GM12872 (cell line): ENCODE data around the gene ACR.

Experiments
- TF ChIP-seq, protein P1 (sequence below): IDR thresholded peaks from 3 replicates; pipeline ENCODE4 v1.5.1; 2011; ENCODE audit warnings: low read depth, mild to moderate bottlenecking, low read length, moderate library complexity; ENCODE audit not compliant: insufficient read depth

The ACR gene

DNA sequence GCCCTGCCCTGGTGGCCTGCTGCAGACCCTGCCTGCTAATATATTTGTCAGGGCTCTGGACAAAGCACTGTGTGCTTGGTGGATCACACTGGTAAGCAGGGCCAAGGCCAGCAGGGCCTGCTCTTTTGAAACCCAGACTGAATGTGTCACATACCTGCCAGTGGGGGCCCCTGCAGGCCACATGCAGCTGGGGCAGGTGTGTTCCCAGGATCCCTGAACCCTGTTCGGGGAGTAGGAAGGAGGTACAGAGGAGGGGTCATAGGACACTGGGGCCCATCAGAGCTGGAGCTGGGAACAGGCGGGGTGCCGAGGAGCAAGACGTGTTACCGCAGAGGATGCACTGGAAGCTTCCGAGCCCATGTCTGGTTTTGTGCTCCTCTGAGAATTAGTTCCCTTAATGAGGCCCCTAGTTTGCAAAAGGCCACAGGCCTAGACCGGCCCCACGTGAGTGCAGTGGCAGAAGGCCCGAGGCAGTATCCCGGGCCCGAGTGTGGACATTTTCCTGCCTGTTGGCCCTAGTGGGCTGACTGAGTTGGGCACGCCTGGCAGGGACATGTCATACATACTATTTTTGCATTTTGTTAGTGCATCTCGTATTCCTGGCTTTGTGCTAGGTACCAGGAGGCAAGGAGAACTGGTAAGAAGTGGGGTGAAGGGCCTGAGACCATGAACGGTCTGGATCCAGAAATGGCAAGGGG is 11.2 kb upstream of the ACR start:
- TF ChIP-seq, protein P1, sequence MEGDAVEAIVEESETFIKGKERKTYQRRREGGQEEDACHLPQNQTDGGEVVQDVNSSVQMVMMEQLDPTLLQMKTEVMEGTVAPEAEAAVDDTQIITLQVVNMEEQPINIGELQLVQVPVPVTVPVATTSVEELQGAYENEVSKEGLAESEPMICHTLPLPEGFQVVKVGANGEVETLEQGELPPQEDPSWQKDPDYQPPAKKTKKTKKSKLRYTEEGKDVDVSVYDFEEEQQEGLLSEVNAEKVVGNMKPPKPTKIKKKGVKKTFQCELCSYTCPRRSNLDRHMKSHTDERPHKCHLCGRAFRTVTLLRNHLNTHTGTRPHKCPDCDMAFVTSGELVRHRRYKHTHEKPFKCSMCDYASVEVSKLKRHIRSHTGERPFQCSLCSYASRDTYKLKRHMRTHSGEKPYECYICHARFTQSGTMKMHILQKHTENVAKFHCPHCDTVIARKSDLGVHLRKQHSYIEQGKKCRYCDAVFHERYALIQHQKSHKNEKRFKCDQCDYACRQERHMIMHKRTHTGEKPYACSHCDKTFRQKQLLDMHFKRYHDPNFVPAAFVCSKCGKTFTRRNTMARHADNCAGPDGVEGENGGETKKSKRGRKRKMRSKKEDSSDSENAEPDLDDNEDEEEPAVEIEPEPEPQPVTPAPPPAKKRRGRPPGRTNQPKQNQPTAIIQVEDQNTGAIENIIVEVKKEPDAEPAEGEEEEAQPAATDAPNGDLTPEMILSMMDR = no peak

DNA sequence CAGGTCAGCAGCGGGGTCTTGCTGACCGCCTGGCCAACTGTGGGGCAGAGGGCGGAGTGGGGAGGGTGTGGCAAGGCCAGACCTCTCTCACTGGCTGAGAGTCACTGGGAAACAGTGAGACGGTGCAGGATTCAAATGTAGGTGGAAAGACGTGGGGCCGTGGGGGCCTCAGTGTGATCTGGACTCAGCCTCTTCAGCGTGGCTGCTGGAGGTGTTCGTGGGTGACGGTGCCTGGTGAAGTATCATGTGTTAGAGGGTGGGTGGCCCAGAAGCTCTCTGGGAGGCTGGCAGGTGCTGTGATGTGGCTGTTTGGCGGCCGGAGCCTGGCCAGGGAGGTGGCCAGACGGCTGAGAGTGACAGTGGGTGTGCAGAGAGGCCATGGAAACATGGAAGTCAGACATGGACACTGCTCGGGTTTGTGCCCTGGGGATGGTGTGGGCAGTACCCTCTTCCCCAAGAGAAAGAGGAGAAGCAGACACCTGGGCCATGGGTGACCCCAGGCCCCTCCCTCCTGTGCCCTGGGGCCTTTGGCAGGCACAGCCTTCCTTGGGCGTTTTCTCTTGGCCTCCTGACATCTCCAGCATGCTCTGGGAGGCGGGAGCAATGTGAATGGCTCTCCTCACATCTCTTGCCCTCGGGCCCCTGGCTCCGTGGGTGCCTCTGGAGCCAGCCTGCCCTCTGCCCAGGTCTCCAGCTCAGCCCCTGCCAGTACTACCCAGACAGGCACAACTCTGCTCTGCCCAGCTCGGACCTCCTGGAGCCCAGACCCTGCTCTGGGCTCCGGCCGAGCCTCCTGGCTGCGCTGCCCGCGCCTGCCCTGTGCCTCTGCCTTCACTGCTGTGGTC is 10.1 kb upstream of the ACR start:
- TF ChIP-seq, protein P1 = no peak

- TF ChIP-seq, protein P1 = no peak
Observed at GRCh38 chr22:50728523-50728931, 9.5 kb upstream of the ACR start.

GRCh38 chr22:50729391-50730012 is 8.5 kb upstream of the ACR start:
- TF ChIP-seq, protein P1 = no peak

DNA sequence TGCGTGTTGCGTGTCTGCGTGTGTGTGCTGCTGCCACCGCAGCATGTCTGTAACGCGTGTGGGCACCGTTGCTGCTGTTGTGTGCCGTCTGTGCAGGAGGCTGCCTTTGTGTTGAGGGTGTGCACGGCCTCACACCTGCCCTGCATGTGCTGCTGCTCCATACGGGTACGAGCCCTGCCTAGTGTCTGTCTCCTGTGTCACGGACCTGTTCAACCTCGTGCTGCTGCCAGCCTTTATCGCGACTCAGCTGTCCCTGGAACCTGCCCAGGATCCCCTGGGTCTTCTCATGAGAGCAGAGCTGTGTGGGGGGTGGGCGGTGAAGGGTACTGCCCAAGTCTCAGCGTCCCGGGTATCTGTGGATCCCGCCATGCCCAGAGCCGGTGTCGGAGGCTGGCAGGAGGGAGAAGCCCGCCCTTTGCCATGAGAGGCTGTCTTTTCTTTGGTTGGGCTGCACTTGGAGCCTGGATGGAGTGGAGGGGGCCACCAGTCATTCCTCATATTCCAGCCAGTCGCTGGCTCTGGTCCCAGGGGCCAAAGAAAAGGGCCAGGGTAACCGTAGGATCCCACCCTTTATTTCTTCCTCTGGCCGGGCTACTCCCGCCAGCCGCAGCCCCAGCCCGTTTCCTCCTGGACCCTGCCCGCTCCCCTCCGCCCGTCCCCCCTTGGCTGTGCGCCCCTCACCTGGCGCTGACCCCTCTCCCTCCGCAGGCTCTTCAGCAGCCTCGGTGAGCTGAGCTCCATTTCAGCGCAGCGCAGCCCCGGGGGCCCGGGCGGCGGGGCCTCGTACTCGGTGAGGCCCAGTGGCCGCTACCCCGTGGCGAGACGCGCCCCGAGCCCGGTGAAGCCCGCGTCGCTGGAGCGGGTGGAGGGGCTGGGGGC is 7.8 kb upstream of the ACR start:
- TF ChIP-seq, protein P1 = no peak

DNA sequence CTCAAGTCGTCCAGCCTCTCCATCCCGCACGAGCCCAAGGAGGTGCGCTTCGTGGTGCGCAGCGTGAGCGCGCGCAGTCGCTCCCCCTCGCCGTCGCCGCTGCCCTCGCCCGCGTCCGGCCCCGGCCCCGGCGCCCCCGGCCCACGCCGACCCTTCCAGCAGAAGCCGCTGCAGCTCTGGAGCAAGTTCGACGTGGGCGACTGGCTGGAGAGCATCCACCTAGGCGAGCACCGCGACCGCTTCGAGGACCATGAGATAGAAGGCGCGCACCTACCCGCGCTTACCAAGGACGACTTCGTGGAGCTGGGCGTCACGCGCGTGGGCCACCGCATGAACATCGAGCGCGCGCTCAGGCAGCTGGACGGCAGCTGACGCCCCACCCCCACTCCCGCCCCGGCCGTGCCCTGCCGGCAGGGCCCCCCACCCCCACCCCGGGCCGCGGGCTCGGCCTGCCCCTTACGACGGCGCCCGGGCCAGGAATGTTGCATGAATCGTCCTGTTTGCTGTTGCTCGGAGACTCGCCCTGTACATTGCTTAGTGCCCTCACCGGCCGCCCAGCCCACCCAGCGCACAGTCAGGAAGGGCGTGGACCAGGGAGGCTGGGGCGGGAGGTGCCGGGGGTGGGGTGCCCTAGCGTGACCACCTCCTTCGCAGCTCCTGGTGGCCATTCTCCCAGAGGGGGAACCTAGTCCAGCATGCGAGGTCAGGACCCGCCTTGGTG is 6.9 kb upstream of the ACR start:
- TF ChIP-seq, protein P1 = no peak
